ENCODE results near the gene ARHGAP22.

DNA sequence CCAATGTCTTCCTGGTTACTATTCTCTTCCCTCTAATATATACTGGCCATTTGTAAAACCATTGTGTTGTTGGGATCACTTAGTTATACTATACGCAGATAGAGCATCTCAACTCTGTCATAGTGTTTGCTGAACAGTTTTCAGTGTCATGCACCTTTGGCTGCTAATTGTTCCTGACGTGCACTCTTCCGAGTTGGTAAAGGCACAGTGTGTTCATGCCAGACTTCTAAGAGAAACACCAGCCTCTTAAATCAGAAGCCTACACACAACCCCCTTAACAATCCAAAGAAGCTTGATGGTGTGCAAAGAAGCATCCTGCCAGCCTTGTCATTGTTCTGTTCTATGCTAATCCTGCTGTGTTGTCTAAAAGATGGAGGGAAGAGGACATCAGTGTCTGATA, 167.3 kb downstream of the ARHGAP22 start:
- TF ChIP-seq, protein P1, sequence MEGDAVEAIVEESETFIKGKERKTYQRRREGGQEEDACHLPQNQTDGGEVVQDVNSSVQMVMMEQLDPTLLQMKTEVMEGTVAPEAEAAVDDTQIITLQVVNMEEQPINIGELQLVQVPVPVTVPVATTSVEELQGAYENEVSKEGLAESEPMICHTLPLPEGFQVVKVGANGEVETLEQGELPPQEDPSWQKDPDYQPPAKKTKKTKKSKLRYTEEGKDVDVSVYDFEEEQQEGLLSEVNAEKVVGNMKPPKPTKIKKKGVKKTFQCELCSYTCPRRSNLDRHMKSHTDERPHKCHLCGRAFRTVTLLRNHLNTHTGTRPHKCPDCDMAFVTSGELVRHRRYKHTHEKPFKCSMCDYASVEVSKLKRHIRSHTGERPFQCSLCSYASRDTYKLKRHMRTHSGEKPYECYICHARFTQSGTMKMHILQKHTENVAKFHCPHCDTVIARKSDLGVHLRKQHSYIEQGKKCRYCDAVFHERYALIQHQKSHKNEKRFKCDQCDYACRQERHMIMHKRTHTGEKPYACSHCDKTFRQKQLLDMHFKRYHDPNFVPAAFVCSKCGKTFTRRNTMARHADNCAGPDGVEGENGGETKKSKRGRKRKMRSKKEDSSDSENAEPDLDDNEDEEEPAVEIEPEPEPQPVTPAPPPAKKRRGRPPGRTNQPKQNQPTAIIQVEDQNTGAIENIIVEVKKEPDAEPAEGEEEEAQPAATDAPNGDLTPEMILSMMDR (IDR thresholded peaks at IDR 0.05), result no peak
- TF ChIP-seq POLR2A (IDR thresholded peaks at IDR 0.05) (no peak), POLR2AphosphoS5 (IDR thresholded peaks at IDR 0.05; ENCODE audit: insufficient read depth in 1 of 2, low read depth in 1 of 2) (no peak)

All from vagina (tissue), 2 donors.